GM21390 (cell line): ENCODE measurements around the gene NCAM1.

Source experiments
- ATAC-seq: cut with Tn5 transposase; IDR thresholded peaks from one replicate; pipeline ENCODE4 v1.9.1; 2021; ENCODE audit not compliant: unreplicated experiment

The NCAM1 gene

GRCh38 chr11:113121746-113122145 is 160.5 kb downstream of the NCAM1 start:
- ATAC-seq: no peak

DNA sequence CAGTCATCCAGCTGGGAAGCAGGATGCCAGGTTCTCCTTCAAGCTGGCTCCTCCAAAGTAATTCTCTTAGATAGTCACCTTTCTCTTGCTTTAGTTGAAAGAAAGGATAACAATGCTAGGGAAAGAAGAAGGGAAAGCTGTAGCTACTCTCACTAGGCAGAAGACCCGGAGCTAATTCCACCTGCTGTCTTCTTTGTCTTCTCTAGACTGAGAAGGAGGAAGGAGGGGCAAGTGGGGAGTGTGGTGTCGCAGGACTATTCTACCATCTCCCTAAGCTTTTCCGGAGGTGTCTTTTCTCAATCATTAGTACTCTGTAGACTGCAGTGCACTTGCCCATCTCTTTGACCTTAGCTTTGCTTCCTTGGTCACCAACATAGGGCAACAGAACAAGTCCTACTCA is 162.8 kb downstream of the NCAM1 start:
- ATAC-seq: no peak

- ATAC-seq: no peak
These were observed 163.4 kb downstream of the NCAM1 start for GRCh38 chr11:113124578-113124977.

GRCh38 chr11:113129261-113129992 is 168.2 kb downstream of the NCAM1 start:
- no peak for ATAC-seq

- ATAC-seq: no peak
These were observed 170.0 kb downstream of the NCAM1 start for GRCh38 chr11:113131036-113131775.

- no peak for ATAC-seq
These were observed 171.9 kb downstream of the NCAM1 start for GRCh38 chr11:113133071-113133470.

DNA sequence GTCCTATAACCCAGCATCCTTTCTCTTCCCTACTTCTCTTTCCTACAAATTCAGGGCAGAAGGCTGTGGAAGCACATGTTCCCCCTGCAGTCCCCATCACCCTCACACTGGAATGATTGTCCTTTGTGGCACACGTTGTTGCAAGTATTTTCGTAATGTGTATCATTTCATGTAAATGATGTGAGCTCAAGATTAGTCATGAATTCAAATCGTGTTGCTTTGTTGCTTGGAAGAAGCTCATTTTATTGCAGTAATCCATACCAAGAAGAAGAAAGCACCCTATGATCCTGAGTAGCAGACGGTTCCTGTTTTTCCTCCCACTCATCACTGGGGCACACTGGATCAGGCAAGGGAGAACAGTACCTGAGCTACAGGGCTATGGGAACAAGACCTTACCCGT is 173.4 kb downstream of the NCAM1 start:
- ATAC-seq: no peak

- no peak for ATAC-seq
These were observed 176.7 kb downstream of the NCAM1 start for GRCh38 chr11:113137713-113138529.

DNA sequence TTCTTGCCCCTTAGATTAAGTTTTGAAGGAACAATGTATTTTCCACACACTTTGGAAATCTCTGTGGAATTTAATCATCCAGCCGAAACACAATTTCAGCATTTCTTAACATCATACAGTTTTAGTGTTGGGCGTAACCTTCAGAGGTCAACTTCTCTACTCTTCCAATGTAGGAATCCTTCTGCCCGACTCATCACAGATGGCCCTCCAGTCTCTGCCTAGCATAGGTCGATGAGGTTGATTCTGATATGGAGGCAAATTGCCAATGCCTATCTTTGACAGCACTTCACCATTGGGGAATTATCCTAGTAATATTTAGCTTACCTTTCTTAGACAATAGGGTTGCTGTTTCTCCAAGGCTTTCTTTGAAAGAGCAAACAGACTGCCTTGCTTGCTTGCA is 177.5 kb downstream of the NCAM1 start:
- ATAC-seq: no peak

DNA sequence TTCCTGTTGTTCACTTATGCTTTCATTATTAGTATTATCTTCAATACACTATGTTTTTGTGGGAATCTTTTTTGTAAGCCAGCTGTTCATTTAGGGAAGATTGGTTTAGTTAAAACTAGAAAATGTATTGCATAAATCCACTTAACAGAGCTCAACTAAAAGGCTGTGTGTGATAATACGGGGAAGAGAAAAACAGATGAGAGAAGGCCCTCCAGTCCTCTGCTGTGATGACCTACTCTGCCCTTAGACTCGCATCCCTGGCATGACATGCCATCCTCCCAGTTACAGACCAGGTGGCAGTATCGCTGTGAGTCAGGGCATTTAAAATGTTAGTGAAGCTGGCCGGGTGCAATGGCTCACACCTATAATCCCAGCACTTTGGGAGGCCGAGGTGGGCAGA is 179.8 kb downstream of the NCAM1 start:
- no peak for ATAC-seq

- no peak for ATAC-seq
These were observed 181.3 kb downstream of the NCAM1 start for GRCh38 chr11:113142508-113142907.

DNA sequence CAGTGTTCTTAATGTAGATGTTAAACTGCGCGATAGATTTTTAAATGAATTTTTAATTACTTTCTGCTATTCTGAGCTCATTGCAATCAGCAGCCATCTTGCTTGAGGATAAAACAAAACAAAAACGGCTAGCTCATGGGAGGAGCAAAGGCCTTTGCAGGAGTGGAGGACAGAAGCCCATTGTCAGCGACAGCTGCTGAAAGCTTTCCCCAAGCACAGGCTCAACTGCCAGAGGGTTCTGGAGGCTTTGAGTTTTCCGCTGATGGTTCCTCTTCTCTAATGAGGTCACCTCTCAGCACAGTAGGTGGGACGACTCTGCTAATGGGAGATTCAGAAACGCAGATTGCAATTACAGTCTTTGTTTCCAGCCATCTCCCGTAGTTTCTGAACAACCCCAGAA is 186.0 kb downstream of the NCAM1 start:
- ATAC-seq: no peak

GRCh38 chr11:113148076-113148475 is 186.9 kb downstream of the NCAM1 start:
- no peak for ATAC-seq

DNA sequence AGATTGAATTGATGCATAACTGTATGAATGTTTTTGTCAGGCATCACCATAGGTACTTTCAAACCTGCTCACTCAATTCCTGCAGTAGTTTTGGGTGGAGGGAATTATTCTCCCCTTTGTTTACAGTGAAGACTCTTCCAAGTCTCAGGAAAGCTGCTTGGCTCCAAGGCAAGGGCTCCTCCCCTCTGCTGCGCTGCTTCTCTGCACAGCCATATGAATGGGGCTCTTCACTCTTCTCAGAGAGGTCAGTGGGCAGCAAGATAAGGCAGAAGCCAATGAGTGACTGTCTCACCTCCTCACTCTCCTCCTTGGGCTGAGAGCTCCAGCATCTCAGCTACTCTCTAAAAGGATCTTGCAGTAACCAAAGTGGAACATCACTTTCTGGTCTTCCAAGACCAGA is 187.4 kb downstream of the NCAM1 start:
- no peak for ATAC-seq

GRCh38 chr11:113151521-113151920 is 190.3 kb downstream of the NCAM1 start:
- no peak for ATAC-seq

GRCh38 chr11:113152500-113152899 is 191.3 kb downstream of the NCAM1 start:
- ATAC-seq: no peak

- no peak for ATAC-seq
These were observed 192.6 kb downstream of the NCAM1 start for GRCh38 chr11:113153847-113154246.

GRCh38 chr11:113159988-113160807 is 199.0 kb downstream of the NCAM1 start:
- no peak for ATAC-seq

DNA sequence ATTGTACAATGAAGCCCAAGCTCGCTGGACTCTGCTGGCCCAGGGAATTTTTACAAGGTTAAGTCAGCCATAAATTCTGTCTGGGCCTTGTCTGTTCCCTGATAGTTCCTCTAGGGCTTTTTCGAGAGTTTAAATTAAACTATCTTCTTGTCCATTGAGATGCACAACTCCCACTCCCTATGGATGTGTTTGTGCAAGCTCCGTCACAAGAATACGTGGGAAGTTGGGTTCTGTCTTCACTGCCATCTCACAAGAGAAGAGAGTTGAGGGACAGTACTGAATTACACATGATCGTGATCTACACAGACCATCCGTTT is 199.5 kb downstream of the NCAM1 start:
- no peak for ATAC-seq

DNA sequence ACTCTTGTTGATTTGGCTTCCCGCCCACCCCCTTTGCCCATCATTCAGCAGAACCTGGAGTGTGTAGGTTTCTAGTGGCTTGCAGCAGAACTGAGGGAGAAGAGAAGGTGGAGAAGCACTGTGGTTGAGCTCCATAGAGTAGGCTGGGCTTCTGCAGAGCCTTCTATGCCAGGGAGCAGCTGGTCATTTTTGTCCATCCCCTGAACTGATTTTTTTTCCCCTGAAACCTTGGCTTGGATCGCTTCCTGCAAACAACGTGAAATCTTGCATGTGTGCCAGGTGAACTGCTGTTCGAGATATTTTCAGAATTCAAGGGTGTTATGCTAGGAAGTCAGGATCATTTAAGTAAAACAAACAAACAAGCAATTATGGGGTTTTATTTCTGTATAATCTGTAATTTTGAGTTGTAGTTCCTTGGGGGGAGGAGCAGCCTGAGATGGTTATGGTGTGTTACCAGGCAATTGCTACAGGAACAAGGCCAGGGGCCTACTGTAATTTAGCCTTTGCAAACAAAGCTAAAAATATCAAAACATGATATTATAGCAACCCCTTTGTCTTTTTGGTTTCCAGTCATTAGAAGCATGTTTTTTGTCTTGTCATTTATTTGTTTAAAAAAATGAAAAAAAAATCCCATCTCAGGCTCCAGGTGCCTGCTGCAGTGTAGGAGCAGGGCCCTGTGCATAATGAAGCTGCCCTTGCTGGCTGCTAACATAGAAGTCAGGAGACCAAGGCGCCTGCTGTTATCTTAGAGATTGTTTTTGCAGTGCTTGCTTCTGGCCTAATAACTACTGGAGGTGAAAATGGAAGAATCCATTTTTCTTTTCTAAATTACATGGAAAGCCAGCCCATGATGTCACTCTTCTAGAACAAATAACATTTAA is 200.7 kb downstream of the NCAM1 start:
- no peak for ATAC-seq
